Glomerular visceral epithelial cell (primary cell): ENCODE data around the gene KRTCAP2.
A peak's percentile ranks its signal among the peaks of the same experiment; 100 is the strongest.
"Not testable (repeated sequence)": the region's sequence is repeated elsewhere in the genome, so short reads cannot be mapped to it uniquely, and the experiment has no call there.

ENCODE experiments used
- DNase-seq: peaks from one replicate; pipeline ENCODE4 v3.0.0-alpha.2; 2016; ENCODE audit errors: extremely low spot score

Gene KRTCAP2

GRCh38 chr1:155199792-155200191 is 26.7 kb upstream of the KRTCAP2 start:
- no peak for DNase-seq

GRCh38 chr1:155198547-155198906 is 25.4 kb upstream of the KRTCAP2 start:
- no peak for DNase-seq

- DNase-seq: no peak
These were observed 24.9 kb upstream of the KRTCAP2 start for GRCh38 chr1:155197901-155198546.

- DNase-seq: no peak
These were observed 24.0 kb upstream of the KRTCAP2 start for GRCh38 chr1:155196893-155197638.

- DNase-seq: peak; percentile 22
These were observed 23.2 kb upstream of the KRTCAP2 start for GRCh38 chr1:155196103-155196892.

GRCh38 chr1:155195201-155196102 is 22.3 kb upstream of the KRTCAP2 start:
- no peak for DNase-seq

GRCh38 chr1:155193991-155194240 is 20.8 kb upstream of the KRTCAP2 start:
- not testable (repeated sequence) for DNase-seq

GRCh38 chr1:155193275-155193990 is 20.3 kb upstream of the KRTCAP2 start:
- peak; percentile 96 for DNase-seq

- no peak for DNase-seq
These were observed 19.5 kb upstream of the KRTCAP2 start for GRCh38 chr1:155192346-155193274.

- DNase-seq: no peak
These were observed 18.8 kb upstream of the KRTCAP2 start for GRCh38 chr1:155191904-155192303.

- not testable (repeated sequence) for DNase-seq
These were observed 16.8 kb upstream of the KRTCAP2 start for GRCh38 chr1:155189926-155190325.

- DNase-seq: no peak
These were observed 15.2 kb upstream of the KRTCAP2 start for GRCh38 chr1:155188268-155188667.

GRCh38 chr1:155187456-155187891 is 14.4 kb upstream of the KRTCAP2 start:
- DNase-seq: no peak

GRCh38 chr1:155186794-155187455 is 13.8 kb upstream of the KRTCAP2 start:
- DNase-seq: no peak

GRCh38 chr1:155186067-155186793 is 13.1 kb upstream of the KRTCAP2 start:
- DNase-seq: no peak

GRCh38 chr1:155185783-155186066 is 12.6 kb upstream of the KRTCAP2 start:
- no peak for DNase-seq

- no peak for DNase-seq
These were observed 12.0 kb upstream of the KRTCAP2 start for GRCh38 chr1:155184835-155185782.

- no peak for DNase-seq
These were observed 11.3 kb upstream of the KRTCAP2 start for GRCh38 chr1:155184351-155184811.
